ENCODE measurements around the gene NDOR1.

- TF ChIP-seq CTCF (IDR thresholded peaks at IDR 0.05), result no peak
- no peak for TF ChIP-seq POLR2A (IDR thresholded peaks at IDR 0.05)
These were observed 23.8 kb upstream of the NDOR1 start for GRCh38 chr9:137181680-137182079.

Data from transverse colon (tissue), 3 donors.